Activated naive CD4-positive, alpha-beta T cell treated with anti-CD3 and anti-CD28 coated beads, Interleukin-2, amount 50 U/mL, for 24 hours (primary cell): ENCODE measurements around the gene PYGO1.
"Not testable (repeated sequence)": the region's sequence is repeated elsewhere in the genome, so short reads cannot be mapped to it uniquely, and the experiment has no call there.

ENCODE experiments used
- H3K27ac Mint-ChIP-seq: one replicate; pipeline ENCODE4 v1.8.0; 2021; ENCODE audit warnings: mild to moderate bottlenecking, mixed read lengths
- H3K27me3 Mint-ChIP-seq: one replicate; pipeline ENCODE4 v1.8.0; 2021; ENCODE audit warnings: mixed read lengths
- H3K36me3 Mint-ChIP-seq: one replicate; pipeline ENCODE4 v1.8.0; 2021; ENCODE audit warnings: mixed read lengths
- H3K4me1 Mint-ChIP-seq: one replicate; pipeline ENCODE4 v1.8.0; 2021; ENCODE audit warnings: mixed read lengths
- H3K4me3 Mint-ChIP-seq: one replicate; pipeline ENCODE4 v1.8.0; 2021; ENCODE audit warnings: mild to moderate bottlenecking, mixed read lengths
- H3K9me3 Mint-ChIP-seq: one replicate; pipeline ENCODE4 v1.8.0; 2021; ENCODE audit warnings: mixed read lengths

The PYGO1 gene

GRCh38 chr15:55588070-55588814, at the start of gene PYGO1:
TSS of gene PYGO1 (minus strand) at chr15:55588345. CDS start at chr15:55587883, 462 bp downstream.
- Mint-ChIP-seq H3K4me3 (peak within 1 kb of the TSS; percentile 76), H3K4me1 (no peaks in the 10 kb centered on the region), H3K9me3 (no peaks in the 10 kb centered on the region), H3K27ac (no peak within 1 kb of the TSS), H3K27me3 (peaks cover 26% of the 10 kb centered on the region), H3K36me3 (no peaks in the 10 kb centered on the region)

DNA sequence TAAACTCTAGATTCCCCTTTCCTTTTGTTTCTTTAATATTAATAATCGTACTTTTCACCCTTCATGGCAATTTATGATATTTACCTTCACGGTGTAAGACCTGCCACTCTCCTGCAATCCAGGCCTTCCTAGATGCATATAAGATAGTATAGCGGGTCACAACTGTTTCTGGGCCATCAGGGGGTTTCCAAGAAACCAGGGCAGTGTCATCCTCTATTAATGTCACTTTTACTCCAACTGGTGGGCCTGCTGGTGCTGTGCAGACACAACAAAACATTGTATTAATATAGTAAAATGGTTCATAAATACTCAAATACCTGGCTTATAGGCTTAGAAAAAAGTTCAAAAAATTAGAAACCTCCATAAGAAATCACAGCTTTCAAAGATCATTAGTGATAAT, 48.9 kb upstream of the PYGO1 start:
- H3K9me3 Mint-ChIP-seq, result no peaks in the 10 kb centered on the region
- H3K4me3 Mint-ChIP-seq, result no peak overlapping the region
- H3K27ac Mint-ChIP-seq, result no peak overlapping the region
- no peaks in the 10 kb centered on the region for H3K4me1 Mint-ChIP-seq
- no peaks in the 10 kb centered on the region for H3K36me3 Mint-ChIP-seq
- H3K27me3 Mint-ChIP-seq, result peaks cover 4% of the 10 kb centered on the region

- H3K9me3 Mint-ChIP-seq, result no peaks in the 10 kb centered on the region
- no peak overlapping the region for H3K27ac Mint-ChIP-seq
- H3K4me3 Mint-ChIP-seq, result no peak overlapping the region
- peaks cover 5% of the 10 kb centered on the region for H3K27me3 Mint-ChIP-seq
- no peaks in the 10 kb centered on the region for H3K4me1 Mint-ChIP-seq
- no peaks in the 10 kb centered on the region for H3K36me3 Mint-ChIP-seq
These were observed 45.6 kb upstream of the PYGO1 start for GRCh38 chr15:55633731-55634130.

GRCh38 chr15:55632434-55632833, 44.3 kb upstream of the PYGO1 start:
- H3K4me1 Mint-ChIP-seq, result no peaks in the 10 kb centered on the region
- no peaks in the 10 kb centered on the region for H3K36me3 Mint-ChIP-seq
- no peak overlapping the region for H3K27ac Mint-ChIP-seq
- H3K4me3 Mint-ChIP-seq, result no peak overlapping the region
- no peaks in the 10 kb centered on the region for H3K9me3 Mint-ChIP-seq
- H3K27me3 Mint-ChIP-seq, result peaks cover 3% of the 10 kb centered on the region

- no peaks in the 10 kb centered on the region for H3K9me3 Mint-ChIP-seq
- no peaks in the 10 kb centered on the region for H3K4me1 Mint-ChIP-seq
- H3K27me3 Mint-ChIP-seq, result peaks cover 3% of the 10 kb centered on the region
- no peak overlapping the region for H3K4me3 Mint-ChIP-seq
- no peak overlapping the region for H3K27ac Mint-ChIP-seq
- H3K36me3 Mint-ChIP-seq, result no peaks in the 10 kb centered on the region
These were observed 42.7 kb upstream of the PYGO1 start for GRCh38 chr15:55630858-55631257.

DNA sequence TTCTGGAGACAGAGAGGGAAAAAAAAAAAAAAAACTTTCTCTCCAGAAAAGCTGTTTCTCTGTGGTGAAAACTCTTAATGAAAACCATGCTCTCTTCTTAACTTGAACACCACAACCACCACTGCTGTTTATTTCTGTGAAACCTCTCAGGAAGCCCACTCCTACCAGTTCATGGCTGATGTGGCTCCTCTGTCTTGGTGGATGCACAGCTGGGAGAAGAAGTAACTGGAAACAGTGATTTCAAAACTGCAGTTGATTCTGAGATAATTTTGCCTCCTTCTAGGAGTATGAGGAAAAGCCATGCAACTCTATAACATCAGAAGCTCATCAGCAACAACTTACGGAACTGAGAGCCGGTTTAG, 40.2 kb upstream of the PYGO1 start:
- Mint-ChIP-seq H3K36me3 (no peaks in the 10 kb centered on the region), H3K9me3 (no peaks in the 10 kb centered on the region), H3K4me1 (no peaks in the 10 kb centered on the region), H3K27ac (no peak overlapping the region), H3K4me3 (no peak overlapping the region), H3K27me3 (peaks cover 3% of the 10 kb centered on the region)

DNA sequence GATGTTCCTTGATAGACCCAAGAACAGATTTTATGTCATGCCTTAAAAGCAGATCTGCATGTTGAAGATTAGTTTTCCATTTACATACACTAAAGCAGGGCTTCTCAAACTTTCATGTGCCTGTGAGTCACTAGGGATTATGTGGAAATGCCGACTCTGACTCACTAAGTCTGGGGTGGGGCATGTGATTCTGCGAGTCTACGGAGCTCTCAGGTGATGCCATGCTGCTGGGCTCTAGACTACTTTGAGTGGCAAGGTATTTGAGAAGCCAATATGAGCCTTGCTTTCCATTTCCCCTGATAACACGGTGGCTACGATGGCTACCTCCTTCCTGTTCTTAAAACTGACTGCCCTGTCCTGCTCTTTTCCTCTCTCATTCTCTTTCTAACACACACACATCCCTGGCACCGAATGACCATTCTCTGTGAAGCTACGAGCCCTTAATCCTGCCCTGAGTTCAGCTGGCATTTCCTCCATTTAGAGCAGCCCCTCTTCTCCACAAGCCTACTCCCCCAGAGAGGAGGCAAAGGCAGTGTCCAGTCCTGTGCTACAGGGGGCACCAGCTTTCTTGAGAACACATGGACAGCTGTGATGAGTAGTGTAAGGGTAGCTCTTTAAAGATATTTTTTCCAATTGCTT, 39.7 kb upstream of the PYGO1 start:
- Mint-ChIP-seq H3K4me3 (no peak overlapping the region), H3K27me3 (peaks cover 3% of the 10 kb centered on the region), H3K27ac (no peak overlapping the region), H3K4me1 (no peaks in the 10 kb centered on the region), H3K9me3 (no peaks in the 10 kb centered on the region), H3K36me3 (no peaks in the 10 kb centered on the region)

- H3K36me3 Mint-ChIP-seq, result no peaks in the 10 kb centered on the region
- H3K4me3 Mint-ChIP-seq, result no peak overlapping the region
- H3K27me3 Mint-ChIP-seq, result peaks cover 7% of the 10 kb centered on the region
- H3K27ac Mint-ChIP-seq, result no peak overlapping the region
- H3K9me3 Mint-ChIP-seq, result no peaks in the 10 kb centered on the region
- H3K4me1 Mint-ChIP-seq, result no peaks in the 10 kb centered on the region
These were observed 31.6 kb upstream of the PYGO1 start for GRCh38 chr15:55619783-55620182.

- H3K27ac Mint-ChIP-seq, result no peak overlapping the region
- H3K36me3 Mint-ChIP-seq, result no peaks in the 10 kb centered on the region
- no peak overlapping the region for H3K4me3 Mint-ChIP-seq
- no peaks in the 10 kb centered on the region for H3K9me3 Mint-ChIP-seq
- H3K27me3 Mint-ChIP-seq, result peaks cover 17% of the 10 kb centered on the region
- H3K4me1 Mint-ChIP-seq, result no peaks in the 10 kb centered on the region
These were observed 30.2 kb upstream of the PYGO1 start for GRCh38 chr15:55618387-55618786.

DNA sequence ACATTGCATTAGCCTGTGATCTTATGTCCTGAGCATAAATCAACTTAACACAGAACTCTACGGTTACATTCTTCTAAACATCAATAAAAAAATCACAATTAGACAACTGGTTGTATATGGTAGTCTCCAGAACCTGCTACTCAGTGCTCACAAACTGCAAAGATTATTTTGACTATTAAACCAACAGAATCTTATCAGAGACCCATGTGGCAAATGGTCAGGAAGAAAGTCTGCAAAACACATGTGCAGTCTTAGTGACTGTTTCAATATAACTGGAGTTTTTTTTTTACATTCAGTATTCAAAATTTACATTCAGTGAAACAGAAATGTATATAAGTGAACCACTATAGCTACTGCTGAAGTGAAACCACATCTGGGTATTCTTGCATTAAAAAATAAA, 27.3 kb upstream of the PYGO1 start:
- no peaks in the 10 kb centered on the region for H3K36me3 Mint-ChIP-seq
- no peaks in the 10 kb centered on the region for H3K9me3 Mint-ChIP-seq
- no peaks in the 10 kb centered on the region for H3K4me1 Mint-ChIP-seq
- peaks cover 23% of the 10 kb centered on the region for H3K27me3 Mint-ChIP-seq
- H3K27ac Mint-ChIP-seq, result no peak overlapping the region
- no peak overlapping the region for H3K4me3 Mint-ChIP-seq

DNA sequence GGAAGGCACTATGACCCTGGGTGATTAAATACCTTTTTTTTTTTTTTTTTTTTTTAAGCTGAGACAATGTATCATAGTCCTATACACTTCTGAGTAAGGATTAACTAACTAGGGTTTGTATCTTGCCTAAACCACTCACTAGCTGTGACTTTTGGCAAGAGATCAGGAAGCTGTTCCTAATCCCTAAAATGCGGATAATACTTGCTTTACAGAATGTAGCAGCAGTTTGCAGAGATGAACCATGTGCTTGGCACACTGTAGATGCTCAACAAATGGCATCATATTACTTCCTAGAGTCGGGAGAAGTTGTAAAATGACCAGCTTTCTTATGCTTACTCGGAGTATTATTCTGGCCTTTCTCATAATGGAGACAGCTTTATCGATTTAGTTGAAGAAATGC, 25.6 kb upstream of the PYGO1 start:
- H3K4me3 Mint-ChIP-seq, result no peak overlapping the region
- no peaks in the 10 kb centered on the region for H3K9me3 Mint-ChIP-seq
- no peak overlapping the region for H3K27ac Mint-ChIP-seq
- no peaks in the 10 kb centered on the region for H3K36me3 Mint-ChIP-seq
- no peaks in the 10 kb centered on the region for H3K4me1 Mint-ChIP-seq
- peaks cover 21% of the 10 kb centered on the region for H3K27me3 Mint-ChIP-seq

- Mint-ChIP-seq H3K9me3 (peaks cover 11% of the 10 kb centered on the region), H3K27me3 (peaks cover 11% of the 10 kb centered on the region), H3K36me3 (no peaks in the 10 kb centered on the region), H3K27ac (no peak overlapping the region), H3K4me1 (no peaks in the 10 kb centered on the region), H3K4me3 (no peak overlapping the region)
These were observed 18.1 kb upstream of the PYGO1 start for GRCh38 chr15:55606214-55606613.

DNA sequence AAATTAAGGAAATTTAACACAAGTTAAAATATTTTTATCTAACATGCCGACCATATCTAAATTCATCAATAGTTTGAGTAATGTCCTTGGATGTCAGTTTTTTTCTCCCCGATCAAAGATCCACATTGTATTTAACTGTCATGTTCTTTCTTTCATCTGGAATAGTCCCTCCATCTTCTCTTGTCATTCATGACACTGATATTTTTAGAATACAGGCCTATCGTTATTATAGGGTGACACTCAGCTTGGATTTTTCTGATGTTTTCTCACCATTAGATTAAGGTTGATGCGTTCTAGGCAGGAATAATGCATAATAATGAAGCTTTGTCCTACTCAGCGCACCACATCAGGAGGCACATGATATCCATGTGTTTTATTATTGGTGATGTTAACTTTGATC, 13.2 kb upstream of the PYGO1 start:
- Mint-ChIP-seq H3K27ac (no peak overlapping the region), H3K36me3 (no peaks in the 10 kb centered on the region), H3K27me3 (peaks cover 14% of the 10 kb centered on the region), H3K4me3 (no peak overlapping the region), H3K4me1 (no peaks in the 10 kb centered on the region), H3K9me3 (peaks cover 6% of the 10 kb centered on the region)

DNA sequence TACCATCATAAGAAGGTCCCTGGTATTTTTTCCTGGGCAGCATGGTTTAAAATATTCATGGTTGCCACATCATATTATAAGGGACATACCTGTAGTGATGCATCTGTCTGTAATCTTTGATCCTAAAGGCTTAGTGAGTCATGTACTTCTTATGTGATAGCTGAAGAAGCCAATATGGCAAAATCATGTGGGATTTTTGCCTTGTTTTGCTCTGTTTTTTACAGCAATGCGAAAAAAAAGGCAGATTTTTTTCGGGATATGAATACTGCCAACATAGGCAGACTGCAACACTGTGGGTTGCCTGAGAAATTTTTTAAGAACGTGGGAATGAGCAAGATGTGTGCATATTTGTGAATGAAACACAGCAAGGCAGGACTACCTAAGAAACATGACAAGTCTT, 11.3 kb upstream of the PYGO1 start:
- H3K36me3 Mint-ChIP-seq, result no peaks in the 10 kb centered on the region
- H3K4me1 Mint-ChIP-seq, result no peaks in the 10 kb centered on the region
- H3K9me3 Mint-ChIP-seq, result peaks cover 6% of the 10 kb centered on the region
- peaks cover 14% of the 10 kb centered on the region for H3K27me3 Mint-ChIP-seq
- no peak overlapping the region for H3K4me3 Mint-ChIP-seq
- no peak overlapping the region for H3K27ac Mint-ChIP-seq

- H3K27me3 Mint-ChIP-seq, result peaks cover 18% of the 10 kb centered on the region
- not testable (repeated sequence) for H3K9me3 Mint-ChIP-seq, H3K4me1 Mint-ChIP-seq, H3K27ac Mint-ChIP-seq, H3K4me3 Mint-ChIP-seq, H3K36me3 Mint-ChIP-seq
These were observed 4.9 kb upstream of the PYGO1 start for GRCh38 chr15:55593019-55593418.

- Mint-ChIP-seq H3K4me3 (no peak overlapping the region), H3K4me1 (no peaks in the 10 kb centered on the region), H3K36me3 (no peaks in the 10 kb centered on the region), H3K9me3 (no peaks in the 10 kb centered on the region), H3K27me3 (peaks cover 18% of the 10 kb centered on the region), H3K27ac (no peak overlapping the region)
These were observed 2.6 kb upstream of the PYGO1 start for GRCh38 chr15:55590788-55591187.

DNA sequence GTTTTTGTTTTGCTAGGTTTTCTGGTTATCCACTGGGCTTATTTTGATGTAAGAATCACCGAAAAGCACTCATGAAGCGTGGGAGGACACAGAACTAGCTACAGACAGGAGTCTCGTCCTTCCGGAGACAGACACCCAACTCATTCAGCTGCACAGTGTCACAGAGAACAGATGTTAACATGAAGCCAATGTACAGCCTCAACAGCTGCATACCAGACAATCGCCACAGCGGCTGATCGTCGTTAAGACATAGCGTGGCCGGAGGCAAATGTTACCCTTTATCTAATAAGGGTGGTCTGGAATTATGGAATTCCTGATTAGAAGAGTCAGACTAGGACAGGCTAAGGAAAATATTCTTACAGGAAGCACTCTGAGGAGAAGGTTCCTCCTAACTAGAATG, 1.1 kb upstream of the PYGO1 start:
- H3K4me3 Mint-ChIP-seq, result peak overlapping the region; percentile 76
- H3K27ac Mint-ChIP-seq, result no peak overlapping the region
- H3K9me3 Mint-ChIP-seq, result no peaks in the 10 kb centered on the region
- H3K4me1 Mint-ChIP-seq, result no peaks in the 10 kb centered on the region
- no peaks in the 10 kb centered on the region for H3K36me3 Mint-ChIP-seq
- H3K27me3 Mint-ChIP-seq, result peaks cover 22% of the 10 kb centered on the region
